Parathyroid adenoma (tissue), 2 donors: ENCODE data around the gene DDX23.

Experiments used
- H2AFZ ChIP-seq: fragments of 300-600 bp; sonication (generic); one replicate; pipeline ENCODE4 v1.7.0; 2017; ENCODE audit warnings: antibody characterized with exemption, mild to moderate bottlenecking
- H3K27ac ChIP-seq: fragments of 300-600 bp; sonication (generic); one replicate; pipeline ENCODE4 v1.7.0; 2017
- H3K27me3 ChIP-seq: fragments of 300-600 bp; sonication (generic); one replicate; pipeline ENCODE4 v1.7.0; 2017; ENCODE audit warnings: low read length; ENCODE audit not compliant: control insufficient read depth, insufficient read depth
- H3K36me3 ChIP-seq: fragments of 300-600 bp; sonication (generic); one replicate; pipeline ENCODE4 v1.7.0; 2017; ENCODE audit warnings: low read length; ENCODE audit not compliant: control insufficient read depth, insufficient read depth
- H3K4me1 ChIP-seq: fragments of 300-600 bp; sonication (generic); one replicate; pipeline ENCODE4 v1.7.0; 2017; ENCODE audit warnings: control low read depth
- H3K4me2 ChIP-seq: fragments of 300-600 bp; sonication (generic); one replicate; pipeline ENCODE4 v1.7.0; 2017; ENCODE audit warnings: low read length
- H3K4me3 ChIP-seq: fragments of 300-600 bp; sonication (generic); one replicate; pipeline ENCODE4 v1.7.0; 2017; ENCODE audit warnings: low read depth, low read length
- H3K79me2 ChIP-seq: fragments of 300-600 bp; sonication (generic); one replicate; pipeline ENCODE4 v1.7.0; 2017; ENCODE audit warnings: control low read depth
- H3K9ac ChIP-seq: fragments of 300-600 bp; sonication (generic); one replicate; pipeline ENCODE4 v1.7.0; 2017; ENCODE audit warnings: mild to moderate bottlenecking
- H3K9me3 ChIP-seq: fragments of 300-600 bp; sonication (generic); one replicate; pipeline ENCODE4 v1.7.0; 2017; ENCODE audit warnings: low read length; ENCODE audit not compliant: control insufficient read depth
- CTCF ChIP-seq: fragments of 300-600 bp; sonication (generic); IDR thresholded peaks from one replicate; pipeline ENCODE4 v1.7.0; 2017; ENCODE audit warnings: antibody characterized with exemption, mild to moderate bottlenecking
- donor health status: primary hyperparathyroidism.

The DDX23 gene

GRCh38 chr12:48816143-48816854 is 35.7 kb downstream of the DDX23 start:
- no peaks in the 10 kb centered on the region for H3K27me3 ChIP-seq
- no peaks in the 10 kb centered on the region for H3K36me3 ChIP-seq
- H3K4me3 ChIP-seq, result peak overlapping the region; percentile 85
- H3K4me1 ChIP-seq, result peaks cover 19% of the 10 kb centered on the region
- H3K9ac ChIP-seq, result no peak overlapping the region
- no peaks in the 10 kb centered on the region for H3K79me2 ChIP-seq
- no peaks in the 10 kb centered on the region for H3K9me3 ChIP-seq
- H2AFZ ChIP-seq, result peak overlapping the region; percentile 99
- no peak for TF ChIP-seq CTCF
- H3K4me2 ChIP-seq, result peak overlapping the region; percentile 99
- peak overlapping the region; percentile 12 for H3K27ac ChIP-seq

GRCh38 chr12:48815126-48816110 is 36.5 kb downstream of the DDX23 start:
- no peaks in the 10 kb centered on the region for H3K9me3 ChIP-seq
- no peak for TF ChIP-seq CTCF
- no peaks in the 10 kb centered on the region for H3K36me3 ChIP-seq
- H3K27ac ChIP-seq, result peak overlapping the region; percentile 82
- peak overlapping the region; percentile 99 for H2AFZ ChIP-seq
- H3K27me3 ChIP-seq, result no peaks in the 10 kb centered on the region
- peak overlapping the region; percentile 85 for H3K4me3 ChIP-seq
- peaks cover 19% of the 10 kb centered on the region for H3K4me1 ChIP-seq
- no peaks in the 10 kb centered on the region for H3K79me2 ChIP-seq
- H3K4me2 ChIP-seq, result peak overlapping the region; percentile 99
- peak overlapping the region; percentile 17 for H3K9ac ChIP-seq

GRCh38 chr12:48814262-48815125 is 37.5 kb downstream of the DDX23 start:
- peak overlapping the region; percentile 85 for H3K4me3 ChIP-seq
- H3K79me2 ChIP-seq, result no peaks in the 10 kb centered on the region
- peak overlapping the region; percentile 99 for H2AFZ ChIP-seq
- no peaks in the 10 kb centered on the region for H3K36me3 ChIP-seq
- peak overlapping the region; percentile 82 for H3K27ac ChIP-seq
- peaks cover 19% of the 10 kb centered on the region for H3K4me1 ChIP-seq
- H3K9me3 ChIP-seq, result no peaks in the 10 kb centered on the region
- no peaks in the 10 kb centered on the region for H3K27me3 ChIP-seq
- TF ChIP-seq CTCF, result peak; percentile 98
- peak overlapping the region; percentile 99 for H3K4me2 ChIP-seq
- peak overlapping the region; percentile 17 for H3K9ac ChIP-seq

GRCh38 chr12:48813465-48814261 is 38.3 kb downstream of the DDX23 start:
- peaks cover 19% of the 10 kb centered on the region for H3K4me1 ChIP-seq
- no peaks in the 10 kb centered on the region for H3K79me2 ChIP-seq
- H3K27me3 ChIP-seq, result no peaks in the 10 kb centered on the region
- H3K36me3 ChIP-seq, result no peaks in the 10 kb centered on the region
- no peaks in the 10 kb centered on the region for H3K9me3 ChIP-seq
- TF ChIP-seq CTCF, result no peak
- peak overlapping the region; percentile 99 for H2AFZ ChIP-seq
- H3K9ac ChIP-seq, result no peak overlapping the region
- no peak overlapping the region for H3K27ac ChIP-seq
- peak overlapping the region; percentile 85 for H3K4me3 ChIP-seq
- peak overlapping the region; percentile 99 for H3K4me2 ChIP-seq
